AML-193 (cell line): Measurements from ENCODE around the gene MYLK.

Experiments
- DNase-seq, 2 experiments: peaks; one replicate each; lab custom pipeline; 2025; lab: John Stamatoyannopoulos, UW

Gene MYLK

DNA sequence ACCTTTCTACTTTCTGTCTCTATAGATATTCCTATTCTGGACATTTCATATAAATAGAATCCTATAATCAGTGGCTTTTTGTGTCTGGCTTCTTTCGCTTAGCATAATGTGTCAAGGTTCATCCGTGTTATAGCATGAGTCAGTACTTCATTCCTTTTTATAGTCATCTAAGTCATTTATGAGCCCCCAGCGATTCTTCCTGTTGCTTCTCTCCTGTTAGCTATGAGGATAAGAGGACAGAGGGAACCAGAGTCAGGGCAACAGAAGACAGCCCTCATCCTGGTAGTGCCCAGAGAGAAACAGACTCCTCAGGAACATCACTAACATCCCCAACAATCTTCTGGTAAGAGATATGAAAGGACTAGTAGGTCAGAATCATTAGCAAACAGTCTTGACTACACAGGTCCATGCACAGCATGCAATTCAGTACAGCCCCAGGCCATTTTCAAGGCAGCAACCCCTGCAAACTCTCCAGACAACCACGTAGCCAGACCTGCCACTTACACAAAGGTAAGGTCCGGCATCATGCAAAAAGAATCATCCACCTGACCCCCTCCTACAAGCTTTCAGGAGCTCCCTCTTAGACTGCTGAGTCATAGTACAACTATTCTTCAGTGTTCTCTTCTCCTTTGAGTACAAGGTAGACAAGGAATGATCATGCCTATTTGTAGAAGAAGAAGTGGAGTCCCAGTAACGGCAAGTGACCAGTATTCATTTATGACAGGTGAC lies 91.5 kb downstream of the MYLK start:
- no peak for DNase-seq

DNA sequence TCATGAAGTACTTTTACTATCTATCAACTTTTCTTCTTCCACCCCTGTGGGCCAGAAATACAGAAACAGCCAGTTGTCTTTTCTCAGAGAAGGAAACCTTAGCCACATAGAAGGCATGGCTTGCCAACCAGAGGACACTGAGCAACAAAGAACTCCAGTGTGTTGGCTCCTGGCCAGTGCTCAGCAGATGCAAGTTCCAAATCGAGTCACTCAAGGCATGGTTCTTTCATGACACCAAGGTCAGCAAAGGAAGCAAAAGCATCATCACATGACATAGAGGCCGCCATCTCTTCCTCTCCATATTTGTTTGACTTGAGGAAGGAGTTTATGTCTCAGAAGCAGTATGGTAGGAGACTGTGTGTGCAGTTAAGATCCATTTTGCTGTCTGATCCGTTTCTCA lies 92.2 kb downstream of the MYLK start:
- no peak for DNase-seq

DNA sequence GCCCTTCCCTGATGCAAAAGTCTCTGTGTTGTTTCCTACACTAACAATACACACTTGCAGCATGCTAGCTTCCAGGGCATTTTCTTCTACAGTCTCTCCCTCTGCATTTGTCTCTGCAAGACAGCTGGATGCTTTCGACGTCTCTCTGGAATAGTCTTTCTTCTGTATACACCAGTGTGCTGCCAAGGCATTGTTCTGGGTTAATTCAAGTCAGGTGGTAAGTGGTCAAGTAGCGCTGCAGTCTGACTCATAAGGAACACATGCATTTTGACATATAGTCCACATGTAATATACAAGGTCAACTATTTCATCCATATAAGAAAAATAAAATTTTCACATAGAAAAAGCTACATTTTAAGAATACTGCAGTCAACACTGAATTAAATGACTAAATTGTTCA lies 92.7 kb downstream of the MYLK start:
- no peak for DNase-seq

DNA sequence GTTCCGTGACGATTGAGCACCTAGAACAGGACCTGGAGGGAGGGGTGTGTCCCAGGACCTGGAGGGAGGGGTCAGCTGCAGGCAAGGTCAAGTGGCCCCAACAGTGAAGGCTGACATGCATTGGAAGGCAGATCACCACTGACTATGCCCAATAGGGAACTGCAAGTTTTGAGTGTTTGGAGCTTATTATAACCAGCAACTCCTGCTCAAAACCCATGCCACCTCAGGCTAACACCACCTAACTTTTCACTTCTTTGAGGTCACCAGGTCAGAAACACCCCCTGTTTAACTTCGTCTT lies 93.1 kb downstream of the MYLK start:
- DNase-seq = no peak

DNA sequence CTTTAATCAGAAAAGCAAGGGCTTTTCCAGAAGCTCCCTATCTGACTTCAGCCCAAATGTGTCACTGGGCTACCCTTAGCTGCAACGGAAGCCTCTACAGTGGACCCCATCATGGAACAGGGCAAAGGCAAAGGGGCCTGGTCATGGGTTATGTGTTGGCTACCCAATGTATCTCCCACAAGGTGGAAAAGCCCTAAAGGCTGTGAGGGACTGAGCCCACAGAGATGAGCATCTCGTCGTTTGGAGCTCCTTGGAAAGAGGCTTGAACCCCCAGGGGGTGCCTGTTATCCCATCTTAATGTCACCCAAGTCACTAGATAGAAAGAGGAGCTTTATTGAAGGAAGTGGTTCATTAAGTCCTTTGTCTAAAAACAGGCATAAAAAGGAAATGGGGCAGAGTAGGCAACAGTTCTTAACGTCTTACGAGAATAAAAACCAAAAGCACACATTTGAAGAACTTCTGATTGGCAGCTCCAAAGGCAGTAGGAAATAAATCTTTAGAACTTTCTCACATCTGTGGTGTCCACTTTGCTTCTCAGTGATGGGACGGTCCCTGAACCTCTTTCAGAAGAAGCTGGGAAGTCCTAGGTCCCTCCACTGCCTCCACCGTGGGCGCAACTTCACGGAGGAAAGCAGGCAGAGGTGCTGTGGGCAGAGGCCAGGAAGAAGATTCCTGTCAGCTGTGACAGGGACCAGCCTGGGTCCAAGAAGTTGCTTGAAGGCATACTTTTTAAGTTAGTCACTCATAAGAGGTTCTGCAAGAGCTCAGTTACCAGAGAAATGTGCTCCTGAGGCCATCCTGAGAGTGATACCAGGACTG lies 93.7 kb downstream of the MYLK start:
- no peak for DNase-seq

DNA sequence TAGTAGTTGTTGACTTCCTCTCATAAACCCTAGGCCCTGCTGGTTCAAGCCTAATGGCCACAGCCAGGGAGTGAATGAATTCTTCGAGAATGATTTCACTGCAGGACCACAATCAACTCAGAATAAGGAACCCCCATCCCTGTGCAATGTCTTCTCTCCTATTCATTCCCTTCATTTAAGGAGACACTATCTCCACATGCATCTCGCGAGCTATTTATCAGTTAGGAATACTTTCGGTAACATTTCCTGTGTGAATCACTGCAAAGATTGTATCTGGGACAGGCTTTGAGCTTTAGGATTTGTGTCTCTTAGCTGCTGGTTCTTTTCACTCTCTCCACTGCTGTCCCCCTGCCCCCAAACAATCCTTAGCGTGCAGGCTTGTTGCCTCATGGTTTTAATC lies 94.4 kb downstream of the MYLK start:
- no peak for DNase-seq

DNA sequence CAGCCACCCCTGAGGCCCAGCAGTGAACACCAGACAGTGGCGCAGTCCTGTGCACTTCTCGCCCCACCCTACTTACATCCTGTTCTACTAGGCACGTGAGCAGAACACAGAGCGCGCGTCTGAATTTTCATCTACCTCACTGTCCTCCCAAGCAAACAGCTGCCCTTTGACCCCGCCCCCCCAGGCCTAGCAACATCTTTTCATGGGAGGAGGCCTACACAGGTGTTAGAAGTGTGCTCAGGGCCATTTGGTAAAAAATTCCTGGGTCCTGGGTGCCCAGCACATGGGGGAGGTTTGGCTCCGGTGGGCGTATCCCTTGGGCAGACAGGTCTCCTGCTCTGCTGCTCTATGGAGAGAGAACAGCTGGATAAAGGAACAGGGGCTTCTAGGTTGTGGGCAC lies 95.0 kb downstream of the MYLK start:
- no peak for DNase-seq

DNA sequence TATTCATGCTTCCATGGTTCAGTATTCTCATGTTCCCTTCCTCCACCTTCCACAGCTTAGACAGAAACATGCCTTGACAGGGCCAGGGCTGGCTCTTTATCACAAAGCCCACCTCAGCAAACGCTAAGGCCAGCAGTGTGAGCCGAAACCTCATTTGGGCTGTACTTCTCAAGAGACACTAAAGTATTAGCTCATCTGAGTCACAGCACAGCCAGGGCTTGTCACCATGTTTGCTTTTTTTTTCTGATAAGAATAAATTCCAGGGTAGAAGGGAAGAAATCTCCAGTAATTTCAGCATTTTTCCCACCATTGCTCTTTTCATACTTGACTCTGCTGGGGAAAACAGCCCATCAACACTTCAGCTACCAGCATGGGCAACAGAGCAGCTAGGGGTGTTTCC lies 95.4 kb downstream of the MYLK start:
- no peak for DNase-seq

DNA sequence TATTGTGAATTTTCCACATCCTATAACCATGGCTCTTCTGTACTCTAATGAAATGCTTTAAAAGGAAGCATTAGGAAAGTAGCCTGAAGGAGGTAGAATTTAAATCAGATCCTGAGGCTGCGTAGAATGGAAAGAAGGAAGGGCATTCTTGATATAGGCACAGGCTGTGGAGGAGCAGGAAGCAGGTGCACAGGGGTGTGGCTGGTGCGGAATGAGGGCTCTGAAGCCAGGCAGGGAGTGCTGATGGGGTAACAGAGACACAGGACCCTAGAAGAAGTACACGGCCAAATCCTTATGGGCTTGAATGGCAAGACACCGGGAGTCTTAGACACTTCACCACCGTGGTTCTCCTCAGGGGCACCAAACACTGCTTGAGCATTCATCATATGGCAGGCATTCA lies 97.0 kb downstream of the MYLK start:
- DNase-seq = no peak

DNA sequence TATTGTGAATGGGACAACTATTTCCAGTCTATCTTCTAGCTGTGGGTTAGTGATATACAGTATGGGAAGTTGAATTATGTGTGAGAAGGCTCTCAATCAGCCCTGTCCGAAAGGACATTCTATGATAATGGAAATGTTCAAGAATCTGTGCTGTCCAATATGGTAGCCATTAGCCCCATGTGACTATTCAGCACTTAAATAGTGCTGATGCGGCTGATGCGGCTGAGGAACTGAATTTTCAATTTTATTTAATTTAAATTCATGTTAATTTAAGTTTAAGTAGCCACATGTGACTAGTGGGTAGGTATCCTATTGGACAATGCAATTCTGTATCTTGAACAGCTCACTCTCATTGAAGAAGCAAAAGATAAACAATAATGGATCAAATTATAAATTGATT lies 98.5 kb downstream of the MYLK start:
- DNase-seq = no peak

DNA sequence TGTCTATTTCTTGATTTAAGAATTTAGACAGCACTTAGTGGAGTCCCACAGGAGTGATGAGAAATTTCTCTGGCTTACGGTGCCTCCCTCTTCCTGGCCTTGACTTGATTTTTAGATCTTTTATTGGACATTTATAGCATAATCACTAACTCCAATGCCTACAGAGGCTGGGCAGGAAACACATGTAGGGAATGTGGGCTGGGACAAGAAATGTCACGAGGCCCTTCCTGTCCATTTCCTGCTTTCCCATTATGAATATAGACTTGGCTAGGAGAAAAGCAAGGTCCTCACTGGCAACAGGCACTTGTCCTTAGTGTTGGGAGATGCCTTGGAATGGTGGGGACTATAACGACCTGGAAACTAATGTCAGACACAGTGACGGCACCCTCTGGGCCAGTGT lies 100.3 kb downstream of the MYLK start:
- no peak for DNase-seq

DNA sequence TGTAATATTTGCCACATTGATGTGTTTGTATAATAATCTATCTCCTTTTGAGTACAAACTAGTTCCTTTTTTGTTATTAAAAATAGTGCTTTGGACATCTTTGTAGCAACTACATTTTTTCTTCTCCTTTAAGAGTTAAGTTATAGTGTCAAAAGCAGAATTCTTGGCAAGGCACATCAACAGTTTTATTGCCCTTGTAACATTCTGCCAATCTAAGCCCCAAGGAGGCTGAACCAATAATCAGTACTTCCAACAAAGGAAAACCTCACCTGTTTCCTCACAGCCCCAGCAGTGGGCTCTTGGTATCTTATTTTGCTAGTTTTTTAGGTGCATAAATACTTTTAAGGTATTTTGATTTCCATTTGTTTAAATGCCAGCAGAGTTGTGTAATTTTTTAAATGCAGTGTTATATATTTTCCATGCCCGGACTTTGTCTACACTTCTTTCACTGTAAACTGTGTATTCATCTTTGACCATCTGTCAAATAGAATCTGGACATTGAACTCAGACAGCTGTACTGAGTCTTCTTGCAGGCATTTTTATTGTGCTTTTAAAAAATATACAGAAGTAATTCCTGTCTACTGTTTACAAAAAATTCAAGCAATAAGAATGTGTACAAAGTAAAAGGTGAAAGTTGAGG lies 101.0 kb downstream of the MYLK start:
- no peak for DNase-seq

DNA sequence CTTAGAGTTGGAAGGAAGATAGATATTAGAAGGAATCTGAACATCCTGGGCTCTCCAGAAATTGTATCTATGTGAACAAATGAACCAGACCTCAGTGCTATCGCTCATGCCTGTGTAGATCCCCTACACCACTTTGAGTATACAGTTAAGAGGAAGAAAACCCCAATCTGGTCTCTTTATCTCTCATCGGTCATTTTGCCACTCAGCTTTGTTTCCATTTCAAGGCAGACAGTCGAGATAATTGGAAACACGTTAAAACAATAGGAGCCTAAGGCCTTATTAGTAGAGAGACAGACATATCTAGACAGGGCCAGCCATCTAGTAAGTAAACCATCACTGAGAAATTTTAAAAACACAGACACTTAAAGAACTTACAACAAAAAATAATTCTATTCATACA lies 101.6 kb downstream of the MYLK start:
- DNase-seq = no peak

DNA sequence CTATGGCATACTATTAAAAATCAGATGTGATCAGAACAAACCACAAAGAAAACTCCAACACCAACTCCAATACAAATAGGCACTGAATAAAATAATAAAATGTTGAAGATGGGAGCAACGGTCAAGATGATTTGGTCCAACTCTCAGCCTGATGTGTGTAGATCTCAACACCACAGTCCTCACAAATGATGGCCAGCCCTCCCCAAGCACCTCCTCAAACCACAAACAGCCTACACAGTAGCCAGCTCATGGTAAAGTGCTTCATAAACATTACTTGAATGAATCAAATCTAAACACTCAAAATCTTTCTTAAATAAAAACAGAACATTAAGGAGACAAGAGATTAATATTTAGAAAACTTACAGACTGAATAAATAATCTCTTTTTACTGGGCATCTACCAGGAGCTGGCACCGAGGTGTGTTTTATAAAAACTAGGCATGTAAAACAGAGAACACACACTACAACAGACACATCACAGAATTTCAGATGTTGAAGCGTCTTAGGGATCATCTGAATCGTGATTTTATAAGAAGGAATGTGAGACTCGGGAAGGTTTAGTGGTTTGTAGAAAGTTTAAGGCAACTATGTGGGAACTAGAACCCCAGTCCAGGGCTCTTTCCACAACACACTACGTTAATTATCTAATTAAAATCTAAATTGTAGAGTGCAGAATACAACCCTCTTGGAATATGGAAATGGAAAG lies 102.4 kb downstream of the MYLK start:
- DNase-seq = no peak

DNA sequence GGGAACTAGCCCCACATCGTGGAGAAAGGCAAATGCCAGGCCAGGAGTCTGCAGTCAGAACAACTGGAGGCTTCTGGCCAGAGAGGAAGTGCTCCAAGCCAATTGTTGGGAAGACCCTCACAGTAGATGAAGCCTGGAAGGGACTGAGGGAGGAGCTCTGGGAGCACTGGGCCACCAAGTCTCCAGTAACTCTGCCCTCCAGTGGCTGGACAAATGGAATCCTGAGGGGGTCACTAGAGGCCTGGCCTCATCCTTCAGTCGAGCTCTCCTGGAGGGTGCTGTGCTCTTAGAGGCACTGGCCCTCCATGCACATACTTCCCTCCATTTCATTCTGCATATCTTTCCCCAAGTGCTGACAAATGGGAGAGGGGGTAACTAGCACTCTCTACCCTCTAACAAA lies 103.0 kb downstream of the MYLK start:
- DNase-seq = no peak

DNA sequence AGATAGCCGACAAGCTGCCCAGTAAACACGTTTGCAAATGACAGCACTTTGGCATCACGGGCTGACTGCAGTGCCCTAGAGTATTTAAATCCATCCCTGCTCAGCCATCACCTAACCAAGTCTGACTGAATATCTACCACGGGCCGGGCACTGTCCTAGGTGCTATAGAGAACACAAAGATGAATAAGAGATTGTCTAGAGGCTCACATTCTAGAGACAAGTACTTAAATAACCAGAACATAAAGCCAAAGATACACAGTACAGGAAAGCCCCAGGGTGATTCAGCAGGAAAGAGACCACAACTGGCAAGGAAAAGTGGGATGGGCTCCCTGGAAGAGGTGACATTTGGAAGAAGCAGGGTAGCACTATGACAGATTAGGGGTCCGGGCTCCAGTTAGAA lies 103.5 kb downstream of the MYLK start:
- no peak for DNase-seq

DNA sequence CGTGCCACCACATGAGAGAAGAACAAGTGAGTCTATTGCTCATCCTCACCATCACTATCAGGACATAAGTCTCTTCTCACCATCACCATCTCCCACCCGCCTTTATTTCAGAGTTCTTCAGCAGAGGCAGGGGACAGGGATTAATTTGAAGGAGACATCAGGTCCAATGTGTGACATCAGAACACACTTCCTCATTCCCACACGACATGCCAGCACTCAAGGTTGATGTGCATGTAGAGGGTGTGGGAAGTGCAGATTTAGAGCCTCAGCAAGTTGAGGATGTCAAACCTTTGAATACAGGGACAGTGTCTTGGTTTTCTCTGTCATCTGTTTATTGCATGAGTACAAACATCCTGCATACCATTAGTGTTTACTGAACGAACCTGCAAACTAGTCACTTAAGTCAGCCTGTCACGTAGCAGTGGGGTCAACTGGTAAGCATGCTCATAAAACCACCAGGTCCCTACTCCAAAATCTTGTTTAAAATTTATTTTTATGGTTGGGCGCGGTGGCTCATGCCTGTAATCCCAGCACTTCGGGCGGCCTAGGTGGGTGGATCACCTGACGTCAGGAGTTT lies 104.4 kb downstream of the MYLK start:
- DNase-seq = no peak

DNA sequence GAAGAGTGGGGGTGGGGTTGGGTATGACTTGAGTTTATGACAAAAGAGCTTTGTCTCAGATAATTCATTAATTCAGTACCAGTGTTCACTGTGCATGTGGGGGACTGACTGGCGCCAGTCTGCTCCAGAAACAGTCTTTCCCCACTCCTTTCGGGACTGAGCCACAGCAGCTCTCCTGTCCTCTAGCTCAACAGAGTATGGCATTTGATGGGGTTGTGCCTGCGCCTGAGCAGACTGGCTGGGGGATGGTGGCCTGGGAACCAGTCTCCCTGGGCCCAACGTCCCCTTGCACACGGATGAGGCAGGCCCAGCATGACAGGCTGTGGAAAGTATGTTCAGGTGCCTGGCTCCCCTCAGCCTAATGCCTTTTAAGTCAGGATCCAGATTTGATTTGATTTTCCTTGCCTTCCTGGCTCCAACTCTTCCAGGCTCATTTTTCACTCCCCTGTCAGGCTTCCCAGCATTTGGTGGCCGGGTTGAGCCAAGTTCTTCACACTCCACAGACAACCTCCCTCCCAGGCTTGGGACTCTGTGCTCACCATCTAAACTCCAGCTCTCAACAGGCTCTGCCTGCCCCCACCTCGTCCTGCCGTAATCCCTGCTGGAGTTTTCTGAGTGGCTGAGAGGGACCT lies 105.0 kb downstream of the MYLK start:
- no peak for DNase-seq

DNA sequence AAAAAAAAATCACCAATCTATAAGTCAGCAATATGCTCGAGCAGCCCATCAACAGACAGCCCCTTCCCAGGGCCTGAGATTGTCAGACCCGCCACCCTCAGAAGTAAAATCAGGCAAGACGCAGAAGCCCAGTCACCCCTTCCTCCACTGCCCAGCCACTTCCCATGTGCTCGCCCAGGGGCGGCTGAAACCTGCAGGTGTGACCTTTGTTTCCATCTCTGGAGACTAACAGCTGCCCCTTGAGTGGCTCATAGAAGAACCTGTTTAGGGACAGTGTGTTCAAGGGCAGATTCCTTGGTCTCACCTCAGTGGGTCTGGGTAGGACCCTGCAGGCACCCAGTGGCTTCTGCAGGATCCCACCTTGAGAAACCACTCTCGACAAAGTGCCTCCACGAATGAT lies 105.6 kb downstream of the MYLK start:
- no peak for DNase-seq

DNA sequence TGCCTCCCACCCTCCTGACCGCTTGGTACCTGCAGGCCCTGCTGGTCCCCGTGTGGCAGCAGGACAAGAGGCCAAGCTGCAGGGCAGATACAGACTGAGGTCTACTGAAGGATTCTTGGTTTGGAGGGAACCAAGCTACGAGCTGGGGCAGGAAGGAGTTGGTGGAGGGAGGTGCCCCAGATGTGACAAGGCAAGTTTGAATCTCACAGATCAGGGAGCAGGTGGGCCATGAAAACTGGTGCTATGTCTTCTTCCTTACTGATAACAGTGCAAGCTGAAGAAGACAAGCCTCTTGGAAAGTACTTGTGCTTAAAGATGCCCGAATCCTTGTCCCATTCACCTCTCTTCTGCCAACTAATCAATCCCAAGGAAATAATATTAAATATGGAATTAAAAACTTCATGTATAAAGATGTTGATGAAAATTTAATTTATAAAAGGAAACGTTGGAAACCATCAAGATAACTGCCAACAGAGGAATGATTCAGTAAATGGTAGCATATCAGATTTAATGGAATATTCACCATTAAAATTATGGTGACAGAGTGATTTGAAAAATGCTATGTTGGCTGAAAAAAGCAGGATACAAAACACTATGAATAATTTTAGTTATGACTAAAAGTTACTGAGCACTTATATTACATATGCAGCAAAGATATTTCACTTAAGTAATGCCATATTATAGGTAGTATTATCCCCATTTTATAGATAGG lies 107.9 kb downstream of the MYLK start:
- no peak for DNase-seq

DNA sequence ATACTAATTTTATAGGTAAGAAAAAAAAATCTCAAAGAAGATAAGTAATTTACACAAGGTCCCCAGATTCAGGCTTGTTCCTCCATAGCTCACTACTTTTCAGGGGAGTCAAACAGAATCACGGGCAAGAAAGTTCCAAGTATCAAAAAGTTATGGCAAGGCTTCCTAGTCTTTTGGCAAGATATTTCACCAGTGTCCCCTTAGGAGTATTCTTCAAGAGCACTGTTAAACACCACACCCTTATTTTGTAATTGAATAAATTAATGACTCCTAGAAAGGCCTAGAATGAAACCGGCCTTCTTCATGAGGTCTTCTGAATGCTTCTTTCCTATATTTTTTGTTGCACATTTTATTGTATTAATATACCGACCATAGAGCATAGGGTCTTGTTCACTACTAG lies 109.7 kb downstream of the MYLK start:
- DNase-seq = no peak
